ENCODE results near the gene C22orf39.

C22orf39 gene

DNA sequence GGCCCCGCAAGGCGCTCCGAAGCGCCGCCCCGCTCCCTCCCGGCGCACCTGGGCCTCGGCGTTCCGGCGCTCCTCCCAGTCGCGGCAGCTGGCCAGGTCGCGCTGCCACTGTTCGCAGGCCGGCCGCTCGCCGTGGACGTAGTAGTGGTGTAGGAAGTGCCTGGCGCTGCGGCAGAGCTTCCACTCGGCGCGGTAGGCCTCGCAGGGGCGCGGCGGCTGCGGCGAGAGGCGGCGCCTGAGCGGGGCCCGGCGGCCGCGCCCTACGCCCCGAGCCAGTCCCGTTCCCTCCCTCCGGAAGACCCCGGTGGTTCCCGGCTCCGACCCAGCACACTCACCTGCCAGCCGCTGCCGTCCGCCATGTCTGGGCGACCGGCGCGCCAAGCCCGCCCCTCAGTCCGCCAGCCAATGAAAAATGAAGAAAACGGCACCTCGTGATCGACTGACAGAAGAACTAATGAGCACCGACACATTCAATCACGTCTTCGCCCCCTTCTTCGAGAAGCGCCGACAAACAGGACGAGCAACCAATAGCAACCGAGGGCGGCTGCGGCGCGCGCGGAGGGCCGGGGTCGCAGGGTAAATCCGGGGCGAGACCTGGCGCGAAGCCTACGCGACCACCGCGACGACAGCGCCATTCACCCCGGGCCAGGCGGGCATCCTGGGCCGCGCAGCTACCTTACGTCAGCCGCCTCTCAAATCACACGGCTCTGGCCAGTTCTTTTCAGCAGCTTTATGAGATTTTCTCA, at the start of gene C22orf39:
Gene C22orf39, minus strand, starts transcription at position 382 of the 746 bp plus-strand sequence. Its CDS starts 23 bp downstream, at position 359.
- peak; percentile 87 to 91 for DNase-seq

DNA sequence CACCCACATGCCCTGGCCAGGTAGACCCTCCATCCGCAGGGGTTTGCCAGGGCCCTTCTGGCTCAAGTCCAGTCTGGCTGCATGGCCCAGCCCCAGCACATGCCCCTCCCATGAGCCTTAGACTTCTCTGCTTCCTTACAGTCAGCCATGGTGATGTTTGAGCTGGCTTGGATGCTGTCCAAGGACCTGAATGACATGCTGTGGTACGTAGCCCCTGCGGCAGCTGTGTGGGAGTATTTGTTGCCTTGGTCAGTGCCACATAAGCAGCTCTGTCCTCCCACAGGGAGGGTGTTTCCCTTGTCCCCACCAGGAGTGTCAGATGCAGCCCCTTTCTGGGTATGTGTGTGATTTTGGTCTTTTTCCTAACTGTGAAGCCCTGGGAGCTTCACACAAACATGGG, 49.7 kb upstream of the C22orf39 start:
- DNase-seq, result no peak

DNA sequence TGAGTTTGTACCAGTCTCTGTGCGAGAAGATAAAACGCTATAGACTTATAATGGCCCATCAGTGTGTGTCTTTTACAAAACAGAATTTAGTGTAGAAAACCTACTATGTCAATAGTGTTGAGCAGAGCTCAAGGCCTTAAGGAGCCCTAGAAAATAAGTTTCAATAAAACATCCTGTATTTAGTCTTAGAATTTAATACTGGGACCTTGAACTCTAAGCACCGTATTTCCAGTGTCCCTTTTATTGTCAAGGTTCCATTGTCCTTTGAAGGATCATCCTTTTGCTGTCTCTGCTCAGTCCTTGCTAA, 48.8 kb upstream of the C22orf39 start:
- DNase-seq, result no peak

GRCh38 chr22:19495562-19496323, 48.2 kb upstream of the C22orf39 start:
- peak in 1 of 2 experiments; percentile 3 for DNase-seq

- DNase-seq, result no peak
These were observed 47.2 kb upstream of the C22orf39 start for GRCh38 chr22:19494676-19495173.

DNA sequence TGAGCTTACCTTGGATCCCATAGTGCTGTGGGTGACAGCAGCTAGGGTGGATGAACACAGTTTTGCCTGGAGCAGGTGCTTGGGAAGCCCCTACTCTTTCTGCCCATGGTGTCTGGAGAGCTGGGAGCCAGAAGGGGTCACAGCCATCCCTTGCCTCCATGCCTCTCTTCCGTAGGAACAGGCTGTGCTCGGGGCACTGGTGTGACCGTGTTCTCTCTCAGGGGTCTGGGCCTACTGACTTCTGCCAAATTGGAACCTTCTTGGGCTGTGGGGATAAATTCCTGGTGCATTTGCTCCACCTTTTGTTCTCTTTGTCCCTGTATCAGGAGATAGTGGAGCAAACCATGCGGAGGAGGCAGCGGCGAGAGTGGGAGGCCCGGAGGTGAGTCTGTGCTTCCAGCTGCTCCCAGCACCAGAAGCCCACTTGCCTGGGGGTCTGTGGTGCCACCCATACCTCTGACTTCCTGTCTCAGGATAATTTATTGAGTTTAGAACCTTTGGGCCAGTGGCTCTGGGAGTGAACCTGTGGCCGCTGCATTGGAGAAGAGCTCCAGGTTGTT, 46.6 kb upstream of the C22orf39 start:
- no peak for DNase-seq

GRCh38 chr22:19492504-19493174, 45.1 kb upstream of the C22orf39 start:
- peak in 1 of 2 experiments; percentile 44 for DNase-seq

- no peak for DNase-seq
These were observed 43.2 kb upstream of the C22orf39 start for GRCh38 chr22:19490628-19491230.

- DNase-seq, result no peak
These were observed 41.7 kb upstream of the C22orf39 start for GRCh38 chr22:19488884-19489843.

DNA sequence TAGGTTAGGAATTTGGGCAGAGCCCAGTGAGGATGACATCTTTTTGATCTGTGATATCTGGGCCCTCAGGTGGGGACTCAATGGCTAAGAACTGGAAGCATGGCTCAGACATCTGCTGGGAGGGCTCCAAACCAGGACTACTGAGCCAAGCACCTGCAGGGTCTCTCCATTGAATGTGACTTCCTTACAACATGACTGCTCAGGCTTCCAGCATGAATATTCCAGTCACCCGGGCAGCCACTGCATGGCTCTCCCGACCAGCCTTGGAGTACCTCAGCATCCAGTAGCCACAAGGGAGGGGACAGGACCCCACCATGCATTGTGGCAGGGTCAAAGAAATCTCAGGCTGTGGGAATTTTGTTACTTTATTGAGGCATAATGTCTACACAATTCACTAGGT, 40.8 kb upstream of the C22orf39 start:
- DNase-seq, result peak in 1 of 2 experiments; percentile 11

- peak in 1 of 2 experiments; percentile 15 for DNase-seq
These were observed 36.2 kb upstream of the C22orf39 start for GRCh38 chr22:19483481-19484244.

GRCh38 chr22:19482297-19482696, 34.8 kb upstream of the C22orf39 start:
- DNase-seq, result peak in 1 of 2 experiments; percentile 13

DNA sequence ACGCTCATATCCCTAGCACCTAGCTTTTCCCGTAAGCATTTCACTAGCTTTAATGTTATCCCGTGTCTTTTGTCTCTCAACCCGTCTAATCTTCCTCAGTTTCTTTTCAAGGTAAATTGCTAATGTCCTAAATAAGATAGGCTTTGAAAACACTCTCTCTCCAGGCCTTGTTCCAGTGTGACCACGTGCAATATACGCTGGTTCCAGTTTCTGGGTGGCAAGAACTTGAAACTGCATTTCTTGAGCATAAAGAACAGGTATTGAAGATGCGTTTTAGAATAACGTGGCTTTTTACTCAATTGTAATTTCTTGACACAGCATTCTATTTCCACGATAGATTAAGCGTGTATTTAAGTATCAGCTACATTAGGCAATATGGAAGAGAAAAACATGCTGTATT, 33.3 kb upstream of the C22orf39 start:
- no peak for DNase-seq

- no peak for DNase-seq
These were observed 32.7 kb upstream of the C22orf39 start for GRCh38 chr22:19480173-19480568.

- DNase-seq, result peak; percentile 94 to 95
These were observed 32.1 kb upstream of the C22orf39 start, which contains the start of gene CDC45 for GRCh38 chr22:19479355-19480172. Gene CDC45, plus strand, starts transcription at chr22:19479920. Its CDS starts 49 bp downstream, at chr22:19479969.

DNA sequence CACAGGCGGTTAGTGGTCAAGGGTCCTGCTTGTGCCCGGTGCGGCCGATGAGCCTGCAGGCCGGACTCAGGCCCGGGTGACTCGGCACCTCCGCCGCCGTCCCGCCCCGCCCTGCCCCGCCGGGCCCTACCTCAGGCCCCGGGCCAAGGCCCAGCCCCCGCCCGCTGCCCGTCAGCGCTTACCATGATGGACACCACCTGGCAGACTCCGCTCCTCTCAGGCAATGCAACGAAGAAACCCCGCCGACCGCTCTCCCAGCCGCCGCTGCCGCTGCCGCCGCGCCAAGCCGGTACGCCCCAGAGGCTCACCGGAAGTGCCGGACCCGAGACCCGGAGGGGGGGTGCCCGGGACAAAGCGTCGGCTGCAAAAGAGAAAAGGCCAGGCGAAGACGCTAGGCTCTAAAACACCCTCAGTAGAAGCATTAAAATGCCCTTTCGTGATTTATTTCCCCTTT, 31.4 kb upstream of the C22orf39 start, which contains the start of gene UFD1:
Gene UFD1, minus strand, starts transcription at position 293 of the 454 bp plus-strand sequence. Its CDS starts 108 bp downstream, at position 185.
- DNase-seq, result peak; percentile 83 to 87

DNA sequence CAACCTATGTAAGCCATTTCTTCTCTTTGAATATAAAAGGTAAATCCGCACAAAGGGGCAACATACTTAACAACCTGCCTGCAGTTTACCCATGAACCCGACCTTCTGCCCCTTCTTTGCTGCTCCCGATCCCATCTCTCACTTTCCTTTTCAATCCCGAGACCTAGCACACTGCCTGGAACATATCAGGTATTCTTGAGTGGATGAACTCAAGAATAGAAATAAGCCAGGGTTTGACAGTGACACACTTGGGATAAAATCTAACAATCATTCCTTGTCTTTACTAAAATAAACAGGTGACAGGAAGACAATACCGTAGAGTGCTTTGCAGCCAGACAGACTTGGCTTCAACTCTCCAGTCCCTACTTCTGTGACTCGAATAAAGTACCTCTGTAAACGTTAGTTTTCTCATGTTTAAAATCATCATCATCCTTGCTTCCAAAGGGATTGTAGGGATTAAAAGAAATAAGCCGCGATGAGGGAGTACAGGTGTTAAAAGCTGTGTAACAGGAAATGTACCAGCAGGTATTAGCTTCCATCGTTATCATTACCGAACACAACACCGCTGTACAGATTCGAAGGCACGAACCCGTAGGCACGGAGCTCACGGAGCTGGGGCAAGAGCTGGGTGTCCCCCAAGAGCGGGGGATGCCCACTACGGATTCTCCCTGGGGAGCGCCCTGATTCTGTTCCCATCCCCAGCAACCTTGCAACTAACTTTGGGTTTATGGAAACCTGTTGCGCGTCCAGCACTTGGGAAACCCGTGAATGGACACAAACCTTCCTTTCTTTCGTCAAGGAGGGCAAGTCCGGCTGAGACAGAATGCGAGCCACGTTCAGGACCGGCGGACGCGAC, 30.8 kb upstream of the C22orf39 start:
- peak; percentile 38 to 44 for DNase-seq

GRCh38 chr22:19477321-19478044, 30.0 kb upstream of the C22orf39 start:
- no peak for DNase-seq
